ENCODE data around the gene IER3IP1. TPM values are rescaled to one million over a fixed set of nuclear protein-coding genes. Genes with fewer than 3 reads are reported as not detected.
"Not testable (repeated sequence)": the region's sequence is repeated elsewhere in the genome, so short reads cannot be mapped to it uniquely, and the experiment has no call there.

Gene IER3IP1
- polyA plus RNA-seq, 1 donor (not counting 4 experiments of a cell fraction or from before 2014, with no cell fraction given), result 17.5 TPM

DNA sequence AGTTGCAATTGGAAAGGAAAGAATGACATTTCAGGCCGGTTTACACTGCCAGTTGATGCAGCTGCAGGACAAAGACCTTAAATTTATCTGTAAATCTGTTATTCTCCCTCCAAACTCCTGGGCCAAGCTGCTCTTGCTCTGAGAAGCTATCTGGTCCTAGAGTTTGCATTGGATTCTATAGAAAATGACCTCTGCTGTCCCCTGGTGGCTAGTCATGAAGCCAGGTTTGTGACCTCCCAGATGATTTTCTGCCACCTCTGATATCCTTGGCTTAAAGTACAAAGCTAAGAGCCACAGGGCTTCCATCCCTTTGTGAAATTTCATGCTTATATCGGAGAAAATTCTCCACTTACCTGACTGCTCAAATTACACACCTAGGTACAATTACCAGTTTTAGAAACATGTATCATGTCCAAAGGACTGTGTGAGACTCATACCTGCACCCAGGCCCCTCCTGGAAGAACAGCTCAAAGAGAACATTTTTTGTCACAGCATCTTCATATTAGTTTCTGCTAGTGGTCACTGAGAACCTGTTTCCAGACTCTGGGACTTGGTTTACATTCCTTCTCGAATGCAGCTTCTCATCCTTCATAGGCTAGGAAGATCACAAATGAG lies 28.9 kb upstream of the IER3IP1 start:
- no peaks in the 10 kb centered on the region for H3K4me1 ChIP-seq (ENCODE audit: control insufficient read depth, extremely low read depth, insufficient read depth, low read length)
- H3K79me2 ChIP-seq (ENCODE audit: control insufficient read depth, insufficient read depth, low read length), result no peaks in the 10 kb centered on the region
- H3K4me2 ChIP-seq (ENCODE audit: control insufficient read depth, extremely low read depth, insufficient read depth, low read depth, low read length), result no peak overlapping the region
- H3K27me3 ChIP-seq (ENCODE audit: control insufficient read depth, extremely low read depth, insufficient read depth, low read length), result peaks cover 5% of the 10 kb centered on the region
- H3K9me1 ChIP-seq (ENCODE audit: control insufficient read depth, extremely low read depth, insufficient read depth, low read length), result no peaks in the 10 kb centered on the region
- FAIRE-seq (no peak), DNase-seq (ENCODE audit: low read depth, low spot score) (no peak)
- TF ChIP-seq EZH2 (IDR thresholded peaks at IDR 0.05; ENCODE audit: low read length) (no peak), CTCF (optimal IDR thresholded peaks at IDR 0.05 in 1 of 3, IDR thresholded peaks at IDR 0.05 in 1 of 3, conservative IDR thresholded peaks at IDR 0.05 in 1 of 3; ENCODE audit: extremely low read depth in 1 of 3, insufficient read depth in 2 of 3, low read length in 3 of 3) (peak; percentile 61 to 88 (median 66))
- H4K20me1 ChIP-seq (ENCODE audit: control insufficient read depth, extremely low read depth, insufficient read depth, low read length), result no peaks in the 10 kb centered on the region
- no peaks in the 10 kb centered on the region for H3K9me3 ChIP-seq (ENCODE audit: control insufficient read depth, low read depth, low read length)
- H2AFZ ChIP-seq (ENCODE audit: control insufficient read depth, low read length), result no peak overlapping the region
- dilution Hi-C loops (cut with MboI; ENCODE audit: extremely low pct_ligation_motif_present, low sequenced_read_pairs), result no loop called here
- H3K4me3 ChIP-seq (ENCODE audit: control insufficient read depth in 2 of 3, extremely low read depth in 1 of 3, insufficient read depth in 2 of 3, low read depth in 1 of 3, low read length in 3 of 3), result no peak overlapping the region
- H3K36me3 ChIP-seq (ENCODE audit: control insufficient read depth in 2 of 2, extremely low read depth in 1 of 2, insufficient read depth in 2 of 2, low read length in 2 of 2), result no peaks in the 10 kb centered on the region
- H3K27ac ChIP-seq (ENCODE audit: control insufficient read depth, insufficient read depth, low read length), result no peak overlapping the region
- no peak overlapping the region for H3K9ac ChIP-seq (ENCODE audit: control insufficient read depth, extremely low read depth, insufficient read depth, low read length)

DNA sequence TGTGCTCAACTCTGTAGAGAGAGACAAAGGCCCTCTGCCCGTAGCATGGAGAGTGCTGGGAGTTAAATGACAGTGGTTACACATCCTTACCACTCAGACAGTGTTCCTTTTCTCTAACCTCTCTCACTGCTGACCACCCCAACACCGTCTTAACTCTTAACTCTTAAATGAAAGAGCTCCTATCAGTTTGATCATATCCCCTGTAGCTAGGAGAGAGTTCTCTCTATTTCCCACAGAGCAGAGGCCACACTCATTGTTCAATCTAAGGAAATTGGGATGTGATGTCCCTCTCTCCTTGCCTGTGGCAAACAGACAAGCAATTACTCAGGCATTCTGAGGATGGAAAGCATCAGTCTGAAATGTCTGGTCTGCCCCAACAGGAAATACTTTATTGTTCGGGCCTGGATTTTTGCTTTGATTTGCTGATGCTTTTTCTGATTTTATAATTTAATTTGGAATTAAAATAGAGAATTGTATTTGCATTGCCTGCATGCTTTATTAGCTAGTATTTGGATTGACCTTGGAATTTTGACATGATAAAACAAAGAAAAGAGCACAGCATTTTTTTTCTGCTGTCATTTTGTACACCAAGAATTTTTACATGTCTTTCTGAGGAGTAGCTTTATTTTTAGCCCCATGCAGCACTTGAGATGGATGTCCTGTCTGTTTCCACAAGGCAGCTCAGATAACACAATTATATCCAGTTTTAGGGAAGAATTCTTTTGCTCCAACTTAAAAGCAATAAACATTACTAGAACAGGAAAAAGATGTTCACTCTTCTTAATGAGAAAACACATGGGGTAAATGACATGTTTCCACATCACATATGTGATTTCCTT lies 27.7 kb upstream of the IER3IP1 start:
- Histone ChIP-seq H3K36me3 (ENCODE audit: control insufficient read depth in 2 of 2, extremely low read depth in 1 of 2, insufficient read depth in 2 of 2, low read length in 2 of 2) (no peaks in the 10 kb centered on the region), H2AFZ (ENCODE audit: control insufficient read depth, low read length) (no peak overlapping the region), H3K9ac (ENCODE audit: control insufficient read depth, extremely low read depth, insufficient read depth, low read length) (no peak overlapping the region), H3K27me3 (ENCODE audit: control insufficient read depth, extremely low read depth, insufficient read depth, low read length) (peaks cover 5% of the 10 kb centered on the region), H3K9me1 (ENCODE audit: control insufficient read depth, extremely low read depth, insufficient read depth, low read length) (no peaks in the 10 kb centered on the region), H3K4me2 (ENCODE audit: control insufficient read depth, extremely low read depth, insufficient read depth, low read depth, low read length) (no peak overlapping the region), H3K9me3 (ENCODE audit: control insufficient read depth, low read depth, low read length) (no peaks in the 10 kb centered on the region), H4K20me1 (ENCODE audit: control insufficient read depth, extremely low read depth, insufficient read depth, low read length) (no peaks in the 10 kb centered on the region), H3K4me1 (ENCODE audit: control insufficient read depth, extremely low read depth, insufficient read depth, low read length) (no peaks in the 10 kb centered on the region), H3K27ac (ENCODE audit: control insufficient read depth, insufficient read depth, low read length) (no peak overlapping the region), H3K79me2 (ENCODE audit: control insufficient read depth, insufficient read depth, low read length) (no peaks in the 10 kb centered on the region), H3K4me3 (ENCODE audit: control insufficient read depth in 2 of 3, extremely low read depth in 1 of 3, insufficient read depth in 2 of 3, low read depth in 1 of 3, low read length in 3 of 3) (no peak overlapping the region)
- DNase-seq (ENCODE audit: low read depth, low spot score) (no peak), FAIRE-seq (no peak)
- dilution Hi-C loops (cut with MboI; ENCODE audit: extremely low pct_ligation_motif_present, low sequenced_read_pairs), result no loop called here
- TF ChIP-seq CTCF (optimal IDR thresholded peaks at IDR 0.05 in 1 of 3, IDR thresholded peaks at IDR 0.05 in 1 of 3, conservative IDR thresholded peaks at IDR 0.05 in 1 of 3; ENCODE audit: extremely low read depth in 1 of 3, insufficient read depth in 2 of 3, low read length in 3 of 3) (no peak), EZH2 (IDR thresholded peaks at IDR 0.05; ENCODE audit: low read length) (no peak)

DNA sequence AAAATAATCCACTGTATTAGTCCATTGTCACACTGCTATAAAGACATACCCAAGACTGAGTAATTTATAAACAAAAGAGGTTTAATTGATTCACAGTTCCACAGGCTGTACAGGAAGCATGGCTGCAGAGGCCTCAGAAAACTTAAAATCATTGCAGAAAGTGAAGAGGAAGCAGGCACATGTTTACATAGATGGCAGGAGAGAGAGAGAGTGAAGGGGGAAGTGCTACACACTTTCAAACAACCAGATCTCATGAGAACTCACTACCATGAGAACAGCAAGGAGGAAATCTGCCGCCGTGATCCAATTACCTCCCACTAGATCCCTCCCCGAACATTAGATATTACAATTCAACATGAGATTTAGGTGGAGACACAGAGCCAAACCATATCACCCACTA lies 19.8 kb upstream of the IER3IP1 start:
- H3K9me1 ChIP-seq (ENCODE audit: control insufficient read depth, extremely low read depth, insufficient read depth, low read length); H4K20me1 ChIP-seq (ENCODE audit: control insufficient read depth, extremely low read depth, insufficient read depth, low read length); H3K27ac ChIP-seq (ENCODE audit: control insufficient read depth, insufficient read depth, low read length); H3K27me3 ChIP-seq (ENCODE audit: control insufficient read depth, extremely low read depth, insufficient read depth, low read length); H3K9me3 ChIP-seq (ENCODE audit: control insufficient read depth, low read depth, low read length); DNase-seq (ENCODE audit: low read depth, low spot score); H2AFZ ChIP-seq (ENCODE audit: control insufficient read depth, low read length); H3K9ac ChIP-seq (ENCODE audit: control insufficient read depth, extremely low read depth, insufficient read depth, low read length); FAIRE-seq; H3K4me2 ChIP-seq (ENCODE audit: control insufficient read depth, extremely low read depth, insufficient read depth, low read depth, low read length); H3K4me3 ChIP-seq (ENCODE audit: control insufficient read depth in 2 of 3, extremely low read depth in 1 of 3, insufficient read depth in 2 of 3, low read depth in 1 of 3, low read length in 3 of 3); dilution Hi-C loops (cut with MboI; ENCODE audit: extremely low pct_ligation_motif_present, low sequenced_read_pairs); H3K36me3 ChIP-seq (ENCODE audit: control insufficient read depth in 2 of 2, extremely low read depth in 1 of 2, insufficient read depth in 2 of 2, low read length in 2 of 2); H3K4me1 ChIP-seq (ENCODE audit: control insufficient read depth, extremely low read depth, insufficient read depth, low read length); H3K79me2 ChIP-seq (ENCODE audit: control insufficient read depth, insufficient read depth, low read length): not testable (repeated sequence)
